G401.6 (cell line): ENCODE results near the gene KRT3.
"Not testable (repeated sequence)": the region's sequence is repeated elsewhere in the genome, so short reads cannot be mapped to it uniquely, and the experiment has no call there.

Experiments
- FAIRE-seq: peaks from 2 replicates; lab custom pipeline; 2012; peaks lifted over from hg19 to GRCh38; lab: Jason Lieb, UNC

KRT3 gene

DNA sequence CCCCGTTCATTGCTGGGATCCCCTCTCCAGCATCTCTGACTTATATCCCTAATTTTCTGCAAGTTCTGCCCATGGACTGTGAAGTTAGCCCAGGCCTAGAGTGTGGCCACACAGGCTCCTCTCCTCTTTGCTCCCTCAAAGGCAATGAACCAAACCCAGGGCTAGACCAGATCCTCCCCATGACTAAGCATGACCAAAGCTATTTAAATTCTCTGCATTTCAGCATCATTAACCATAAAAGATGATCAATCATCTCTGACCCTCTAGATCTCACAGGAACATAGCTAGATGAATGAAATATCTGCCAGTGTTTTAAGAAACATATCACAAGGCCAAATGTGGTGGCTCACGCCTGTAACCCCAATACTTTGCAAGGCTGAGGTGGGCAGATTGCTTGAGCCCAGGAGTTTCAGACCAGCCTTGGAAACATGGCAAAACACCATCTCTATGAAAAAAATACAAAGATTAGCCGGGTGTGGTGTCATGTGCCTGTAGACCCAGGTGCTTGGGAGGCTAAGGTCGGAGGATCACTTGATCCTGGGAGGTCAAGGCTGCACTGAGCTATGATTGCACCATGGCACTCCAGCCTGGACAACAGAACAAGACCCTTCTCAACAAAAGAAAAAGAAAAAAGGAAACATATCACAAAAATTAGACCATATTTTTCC, 2.2 kb upstream of the KRT3 start:
- no peak for FAIRE-seq

DNA sequence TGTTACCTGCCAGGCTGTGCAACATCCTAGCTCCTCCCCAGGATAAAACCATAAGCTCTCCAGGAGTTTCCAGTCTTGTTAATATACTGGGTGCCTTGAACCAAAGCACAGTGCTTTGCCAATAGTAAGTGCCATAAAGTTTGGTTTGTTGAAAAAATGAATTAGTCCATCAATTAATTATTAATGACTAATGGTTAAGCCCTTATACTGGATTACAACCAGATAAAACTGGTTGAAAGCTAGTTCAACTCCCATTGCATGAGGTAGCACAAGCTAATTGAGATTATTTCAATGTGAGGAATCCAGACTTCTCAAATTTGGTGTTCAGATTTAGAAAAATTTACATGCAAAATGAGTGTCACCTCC, 1.6 kb upstream of the KRT3 start:
- FAIRE-seq = no peak

DNA sequence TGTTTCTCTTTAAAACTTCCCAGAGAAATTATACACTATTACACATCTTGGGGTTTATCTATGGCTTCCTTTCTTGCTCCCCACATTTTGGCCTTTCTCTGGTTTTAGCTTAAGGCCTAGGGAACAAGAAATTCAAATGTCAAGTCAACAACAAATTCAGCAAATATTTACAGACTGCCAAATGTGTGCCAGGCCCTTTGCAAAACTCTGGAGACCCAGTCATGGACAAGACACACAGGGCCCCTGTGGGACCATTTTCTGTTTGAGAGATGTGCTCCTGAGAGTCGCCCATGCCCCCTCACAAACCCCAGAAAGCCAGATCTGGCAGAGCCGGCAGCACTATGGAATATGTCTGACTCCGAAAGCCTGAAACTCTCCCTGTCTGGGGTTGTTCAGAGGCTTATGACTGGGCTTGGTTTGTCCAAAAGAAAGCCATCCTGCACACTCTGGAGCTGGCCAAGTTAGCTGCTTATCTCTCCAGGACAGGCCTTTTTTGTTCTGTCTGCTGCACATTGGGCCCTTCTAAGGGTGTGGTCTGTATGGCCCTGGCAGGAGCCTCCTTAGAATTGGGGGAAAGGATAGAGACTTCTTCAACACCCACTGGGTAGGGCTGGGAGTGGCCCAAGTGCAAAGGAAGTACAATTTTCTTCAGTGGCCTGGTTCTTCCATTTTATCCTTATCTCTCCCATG, 1.1 kb upstream of the KRT3 start:
- no peak for FAIRE-seq

- no peak for FAIRE-seq
Observed at GRCh38 chr12:52796429-52796794, 495 bp upstream of the KRT3 start.

- FAIRE-seq = not testable (repeated sequence)
Observed at GRCh38 chr12:52795332-52795674, 614 bp downstream of the KRT3 start.

DNA sequence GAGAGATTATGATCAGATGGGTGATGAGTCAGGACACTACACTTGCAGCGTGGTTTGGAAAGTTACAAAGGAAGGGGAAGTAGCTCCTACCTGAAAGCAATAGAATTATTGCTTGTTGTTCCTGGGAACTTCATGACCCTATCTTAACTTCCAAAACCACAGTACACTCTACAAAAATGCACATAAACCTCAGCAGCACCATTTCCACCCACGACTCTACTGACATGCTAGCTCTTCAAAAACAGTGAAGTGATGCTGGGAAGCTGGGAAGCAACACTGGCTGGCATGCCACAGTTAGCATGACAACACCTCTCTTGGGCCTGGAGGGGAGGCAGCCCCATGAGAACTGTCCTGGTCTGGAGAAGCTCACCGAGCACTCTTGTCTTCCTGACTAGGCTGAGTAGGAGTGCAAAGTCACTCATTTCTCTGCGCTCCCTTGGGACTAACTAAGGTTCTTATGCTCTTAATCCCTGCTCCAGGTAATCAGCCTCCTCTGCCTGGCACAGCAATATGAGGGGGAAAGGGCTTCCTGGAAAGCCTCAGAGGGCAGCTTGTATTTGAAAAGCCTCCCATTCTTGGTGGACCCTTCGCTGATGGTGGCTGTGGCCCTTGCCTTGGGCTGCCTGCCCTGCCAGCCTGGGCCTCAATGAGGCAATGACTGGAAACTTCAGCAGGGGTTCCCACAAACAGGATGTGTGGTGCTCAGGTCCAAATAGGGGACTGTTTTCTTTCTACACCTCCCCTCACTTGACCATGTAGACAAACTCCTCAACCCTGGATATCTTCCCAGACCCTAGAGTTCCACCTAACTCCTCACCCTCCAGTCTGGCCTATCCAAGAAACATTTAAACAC, 1.2 kb downstream of the KRT3 start:
- no peak for FAIRE-seq

DNA sequence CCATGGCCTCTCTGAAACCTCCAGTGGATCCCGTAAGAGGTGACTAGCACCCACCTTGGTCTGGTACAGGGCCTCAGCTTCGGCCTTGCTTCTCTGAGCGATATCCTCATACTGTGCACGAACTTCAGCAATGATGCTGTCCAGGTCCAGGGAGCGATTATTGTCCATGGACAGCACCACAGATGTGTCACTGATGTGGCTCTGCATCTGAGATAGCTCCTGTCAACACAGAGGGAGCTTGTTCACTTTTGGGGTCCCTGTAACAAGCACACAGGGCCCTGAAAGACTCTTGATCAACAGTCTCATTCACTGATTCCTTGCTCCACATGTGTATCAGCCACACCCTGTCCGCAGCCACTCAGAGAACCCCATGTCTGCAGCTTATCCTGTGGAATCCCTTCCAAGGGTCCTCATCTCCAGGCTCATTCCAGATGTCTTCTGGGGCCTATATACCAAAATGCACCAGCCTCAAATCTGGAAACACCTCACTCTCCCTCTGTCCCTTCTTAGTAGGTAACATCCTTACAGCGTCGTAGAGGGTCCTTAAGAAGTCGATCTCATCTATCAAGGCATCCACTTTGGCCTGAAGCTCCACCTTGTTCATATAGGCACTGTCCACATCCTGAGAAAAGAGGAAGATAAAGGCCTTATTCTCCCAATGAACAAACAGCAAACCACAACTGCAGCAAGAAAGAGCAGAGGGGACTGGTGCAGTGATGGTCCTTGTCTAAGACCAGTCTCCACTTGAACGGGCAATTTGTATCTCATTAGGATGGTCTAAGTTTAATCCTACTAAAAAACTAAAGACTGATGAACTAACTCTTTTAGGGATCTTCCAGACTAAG, 3.5 kb downstream of the KRT3 start:
- no peak for FAIRE-seq

DNA sequence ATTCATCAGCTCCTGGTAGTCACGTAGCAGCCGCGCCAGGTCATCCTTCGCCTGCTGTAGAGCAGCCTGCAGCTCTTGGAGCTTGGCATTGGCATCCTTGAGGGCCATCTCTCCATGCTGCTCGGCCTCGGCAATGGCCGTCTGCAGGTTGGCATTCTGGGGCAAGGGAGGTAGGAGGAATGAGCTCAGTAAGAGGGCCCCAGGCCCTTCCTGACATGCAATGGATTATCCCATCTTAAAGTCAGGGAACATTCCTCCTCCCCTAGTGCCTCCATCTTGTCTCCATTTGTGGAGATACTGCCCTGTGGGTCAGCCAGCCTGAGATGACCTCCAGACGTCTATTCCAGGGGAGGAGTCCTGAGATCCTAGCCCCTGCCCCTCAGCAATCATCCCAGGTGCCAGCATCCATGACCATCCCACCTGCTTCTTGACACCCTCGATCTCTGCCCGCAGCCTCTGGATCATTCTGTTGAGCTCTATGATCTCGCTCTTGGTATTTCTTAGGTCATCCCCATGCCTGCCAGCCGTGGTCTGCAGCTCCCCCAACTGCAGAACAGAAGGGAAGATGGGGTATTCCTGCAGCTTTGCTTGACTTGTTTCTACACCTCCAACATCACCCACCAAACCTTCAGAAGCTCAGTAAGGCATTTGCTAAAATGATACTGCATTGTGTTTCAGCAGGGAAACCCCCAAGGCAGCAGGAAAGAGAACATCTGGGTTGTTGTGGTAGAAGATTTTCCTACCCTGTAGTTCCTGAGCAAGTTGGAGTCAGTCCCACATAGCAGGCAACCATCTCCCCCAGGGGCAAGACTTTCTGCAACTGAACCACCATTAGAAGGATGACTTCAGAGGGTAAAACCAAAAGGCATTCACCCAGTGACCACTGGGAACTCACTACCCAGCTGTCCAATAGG, 4.4 kb downstream of the KRT3 start:
- FAIRE-seq = no peak

GRCh38 chr12:52790427-52791270, 5.3 kb downstream of the KRT3 start:
- FAIRE-seq = no peak

DNA sequence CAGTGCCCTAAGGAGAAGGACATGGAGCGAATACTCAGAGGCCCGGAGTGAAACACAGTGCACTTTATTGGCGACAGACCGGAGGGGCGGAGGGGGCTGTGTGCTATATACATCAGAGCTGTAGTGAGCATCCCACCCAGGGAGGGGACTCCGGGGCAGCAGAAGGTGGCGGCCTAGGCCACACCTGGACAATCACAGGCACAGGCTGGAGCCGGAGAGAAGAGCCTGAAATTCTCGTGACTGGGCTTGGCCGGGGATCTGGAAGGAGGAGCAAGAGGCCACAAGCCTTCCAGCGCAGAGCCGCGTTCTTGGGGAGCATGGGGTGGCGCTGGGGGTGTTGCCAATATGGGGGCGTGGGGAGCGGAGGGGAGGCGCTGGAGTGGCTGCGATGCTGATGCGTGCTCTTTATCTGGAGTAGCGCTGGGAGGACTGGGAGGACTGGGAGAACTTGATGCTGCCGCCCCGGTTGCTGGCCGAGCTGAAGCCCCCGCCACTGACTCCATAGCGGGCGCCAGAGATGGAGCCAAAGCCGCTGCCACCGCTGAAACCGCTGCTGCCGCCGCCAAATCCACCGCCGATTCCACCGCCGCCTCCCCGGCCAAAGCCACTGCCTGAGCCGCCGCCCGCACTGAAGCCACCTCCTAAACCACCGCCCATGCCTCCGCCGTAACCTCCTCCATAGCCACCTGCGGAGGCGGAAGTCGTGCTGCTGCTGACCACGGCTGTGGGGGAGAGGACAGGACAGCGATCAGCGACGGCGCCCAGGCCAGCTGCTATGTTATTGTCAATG, 6.1 kb downstream of the KRT3 start:
- FAIRE-seq = no peak

- FAIRE-seq = no peak
Observed at GRCh38 chr12:52788876-52789636, 6.9 kb downstream of the KRT3 start.

DNA sequence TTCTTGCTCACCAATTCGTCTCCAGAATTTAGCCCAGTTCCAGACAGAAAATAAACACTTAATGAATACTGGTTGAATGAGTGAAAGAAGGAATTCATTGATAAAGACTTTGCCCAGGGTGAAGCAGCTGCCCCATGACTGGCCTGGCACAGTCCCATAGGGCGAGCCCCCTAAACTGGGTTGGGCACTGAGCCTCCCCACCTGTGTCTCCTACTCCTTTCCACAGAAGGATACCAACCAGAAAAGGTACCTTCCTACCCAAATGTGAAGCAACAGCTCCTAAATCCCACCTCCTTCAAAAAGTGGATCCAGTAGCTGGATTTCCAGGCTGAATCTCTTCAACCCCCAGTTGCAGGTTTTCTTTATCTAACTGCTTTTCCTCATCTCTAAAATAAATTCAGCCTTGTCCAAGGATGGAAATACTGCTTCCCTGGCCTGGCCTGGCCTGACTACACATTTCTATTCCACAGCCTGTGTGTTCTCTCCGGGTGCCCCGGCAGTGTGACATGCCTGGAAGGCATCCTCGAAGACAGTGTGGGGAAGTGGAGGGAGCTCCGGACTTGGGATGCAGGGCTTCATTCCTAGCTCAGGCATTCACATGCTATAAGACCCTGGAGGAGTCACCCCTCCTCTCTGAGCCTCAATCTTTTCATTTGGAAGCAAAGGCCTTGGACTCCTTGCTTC, 7.6 kb downstream of the KRT3 start:
- FAIRE-seq = no peak

DNA sequence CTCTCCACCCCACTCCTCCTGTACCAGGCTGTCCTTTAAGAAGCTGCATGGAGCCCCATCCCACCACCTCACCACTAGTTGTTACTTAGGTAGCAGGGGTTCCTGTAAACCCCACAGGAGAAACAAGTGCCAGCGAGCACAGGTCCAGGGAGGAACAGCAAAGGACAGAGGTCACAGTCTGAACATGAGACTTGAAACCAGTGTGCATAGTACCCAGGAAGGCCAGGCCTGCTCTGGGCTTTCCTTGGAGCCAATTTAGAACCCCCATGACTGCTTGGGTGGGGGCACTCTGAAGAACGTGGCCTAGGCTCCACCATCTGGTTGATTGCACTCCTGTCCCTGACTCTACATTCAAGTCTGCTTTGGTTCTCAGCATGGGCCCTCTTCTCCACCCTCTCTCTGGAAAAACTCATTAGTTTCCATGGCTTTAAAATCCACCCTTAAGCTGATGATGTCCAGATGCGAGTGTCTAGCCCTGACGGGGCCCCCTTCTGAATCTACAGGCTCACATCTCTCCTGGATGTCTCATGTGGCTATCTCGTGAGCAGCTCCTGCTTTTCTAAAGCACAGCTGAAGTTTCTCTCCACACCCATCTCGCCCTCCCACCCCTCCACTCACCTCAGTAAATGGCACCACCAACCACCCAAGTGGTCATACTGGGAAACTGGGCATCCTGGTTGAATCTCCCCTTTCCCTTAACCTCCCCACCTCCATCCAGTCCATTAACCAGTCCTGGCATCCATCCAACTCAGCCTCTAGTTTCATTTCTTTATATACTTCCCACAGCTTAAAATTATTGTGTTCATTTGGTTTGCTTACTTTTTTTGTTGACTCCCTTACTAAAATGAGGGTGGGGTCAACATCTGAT, 8.4 kb downstream of the KRT3 start:
- FAIRE-seq = no peak

GRCh38 chr12:52784909-52785308, 11.0 kb downstream of the KRT3 start:
- no peak for FAIRE-seq

- no peak for FAIRE-seq
Observed at GRCh38 chr12:52783563-52784316, 12.2 kb downstream of the KRT3 start.

DNA sequence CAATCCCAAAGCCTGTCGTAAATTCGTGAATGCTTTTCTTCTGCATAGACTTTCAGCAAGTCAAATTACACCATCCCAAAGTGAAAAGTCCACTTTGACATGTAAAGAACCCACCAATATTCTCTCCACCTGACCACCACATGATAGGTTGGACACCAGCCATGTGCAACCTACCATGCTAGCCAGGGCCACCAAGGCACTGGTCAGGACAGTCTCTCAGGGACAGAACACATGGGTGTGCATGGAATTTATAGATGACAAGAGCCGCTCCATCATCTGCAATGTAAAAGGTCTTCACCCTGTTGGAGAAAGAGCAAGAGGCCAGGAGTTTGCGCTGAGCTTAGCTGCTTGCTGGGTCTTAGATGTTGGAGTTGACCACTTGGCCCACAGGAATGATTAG, 13.4 kb downstream of the KRT3 start:
- FAIRE-seq = no peak
